ENCODE data around the gene CDH9. TPM values are rescaled to one million over a fixed set of nuclear protein-coding genes. Genes with fewer than 3 reads are reported as not detected.
A peak's percentile ranks its signal among the peaks of the same experiment; 100 is the strongest.

The CDH9 gene
- total and polyA plus RNA-seq, 4 donors, result not detected

GRCh38 chr5:27020973-27021372, 17.4 kb downstream of the CDH9 start:
- H3K27me3 ChIP-seq (ENCODE audit: control insufficient read depth in 3 of 3, insufficient read depth in 3 of 3, low read length in 2 of 3), result no peaks in the 10 kb centered on the region
- WGBS, 2 donors, result 27 to 33% methylated on average over 1 of the region's 1 CpG
- peaks cover 0 to 2% (median 0%) of the 10 kb centered on the region in 4 donors for H3K9me3 ChIP-seq (ENCODE audit: control insufficient read depth in 4 of 4, insufficient read depth in 3 of 4, low read length in 3 of 4)
- no peak overlapping the region for H3K27ac ChIP-seq (ENCODE audit: low read depth in 1 of 2, low read length in 1 of 2)
- no peaks in the 10 kb centered on the region for H3K36me3 ChIP-seq (ENCODE audit: control insufficient read depth in 4 of 4, insufficient read depth in 4 of 4, low read length in 4 of 4)
- DNase-seq (peak in 2 of 3 donors; percentile 81 to 83), ATAC-seq (ENCODE audit: insufficient read depth, low FRiP score) (no peak)
- H3K4me3 ChIP-seq, result no peak overlapping the region
- no peak overlapping the region for H3K9ac ChIP-seq (ENCODE audit: insufficient read depth in 1 of 2, low read length in 2 of 2)
- no peak for TF ChIP-seq CTCF (IDR thresholded peaks at IDR 0.05; ENCODE audit: control extremely low read depth, extremely low read depth)
- H3K4me1 ChIP-seq (ENCODE audit: control insufficient read depth in 5 of 5, insufficient read depth in 5 of 5, low read length in 5 of 5), result peaks cover 0 to 15% (median 0%) of the 10 kb centered on the region in 5 donors

GRCh38 chr5:27015758-27016157, 22.6 kb downstream of the CDH9 start:
- Histone ChIP-seq H3K36me3 (ENCODE audit: control insufficient read depth in 4 of 4, insufficient read depth in 4 of 4, low read length in 4 of 4) (no peaks in the 10 kb centered on the region), H3K9ac (ENCODE audit: insufficient read depth in 1 of 2, low read length in 2 of 2) (no peak overlapping the region), H3K27ac (ENCODE audit: low read depth in 1 of 2, low read length in 1 of 2) (no peak overlapping the region), H3K4me3 (no peak overlapping the region), H3K4me1 (ENCODE audit: control insufficient read depth in 5 of 5, insufficient read depth in 5 of 5, low read length in 5 of 5) (peaks cover 0 to 15% (median 0%) of the 10 kb centered on the region in 5 donors), H3K27me3 (ENCODE audit: control insufficient read depth in 3 of 3, insufficient read depth in 3 of 3, low read length in 2 of 3) (no peaks in the 10 kb centered on the region), H3K9me3 (ENCODE audit: control insufficient read depth in 4 of 4, insufficient read depth in 3 of 4, low read length in 3 of 4) (no peaks in the 10 kb centered on the region)
- ATAC-seq (ENCODE audit: insufficient read depth, low FRiP score) (no peak), DNase-seq (no peak)
- TF ChIP-seq CTCF (IDR thresholded peaks at IDR 0.05; ENCODE audit: control extremely low read depth, extremely low read depth), result no peak

GRCh38 chr5:27011274-27011673, 27.1 kb downstream of the CDH9 start:
- DNase-seq, result no peak
- Histone ChIP-seq H3K27me3 (ENCODE audit: control insufficient read depth in 3 of 3, insufficient read depth in 3 of 3, low read length in 2 of 3) (no peaks in the 10 kb centered on the region), H3K4me3 (no peak overlapping the region), H3K36me3 (ENCODE audit: control insufficient read depth in 4 of 4, insufficient read depth in 4 of 4, low read length in 4 of 4) (no peaks in the 10 kb centered on the region), H3K9me3 (ENCODE audit: control insufficient read depth in 4 of 4, insufficient read depth in 3 of 4, low read length in 3 of 4) (no peaks in the 10 kb centered on the region), H3K27ac (ENCODE audit: low read depth in 1 of 2, low read length in 1 of 2) (no peak overlapping the region), H3K9ac (ENCODE audit: insufficient read depth in 1 of 2, low read length in 2 of 2) (no peak overlapping the region), H3K4me1 (ENCODE audit: control insufficient read depth in 5 of 5, insufficient read depth in 5 of 5, low read length in 5 of 5) (peaks cover 0 to 4% (median 0%) of the 10 kb centered on the region in 5 donors)
- no peak for TF ChIP-seq CTCF (IDR thresholded peaks at IDR 0.05; ENCODE audit: control extremely low read depth, extremely low read depth)
- ATAC-seq (ENCODE audit: insufficient read depth, low FRiP score), result no peak
- 78 to 79% methylated on average over 4 of the region's 4 CpGs for WGBS, 2 donors

- Histone ChIP-seq H3K36me3 (ENCODE audit: control insufficient read depth in 4 of 4, insufficient read depth in 4 of 4, low read length in 4 of 4) (no peaks in the 10 kb centered on the region), H3K9me3 (ENCODE audit: control insufficient read depth in 4 of 4, insufficient read depth in 3 of 4, low read length in 3 of 4) (no peaks in the 10 kb centered on the region), H3K27ac (ENCODE audit: low read depth in 1 of 2, low read length in 1 of 2) (no peak overlapping the region), H3K4me1 (ENCODE audit: control insufficient read depth in 5 of 5, insufficient read depth in 5 of 5, low read length in 5 of 5) (peaks cover 0 to 4% (median 0%) of the 10 kb centered on the region in 5 donors), H3K9ac (ENCODE audit: insufficient read depth in 1 of 2, low read length in 2 of 2) (no peak overlapping the region), H3K4me3 (no peak overlapping the region), H3K27me3 (ENCODE audit: control insufficient read depth in 3 of 3, insufficient read depth in 3 of 3, low read length in 2 of 3) (no peaks in the 10 kb centered on the region)
- no peak for ATAC-seq (ENCODE audit: insufficient read depth, low FRiP score)
- WGBS, 2 donors, result 91% methylated on average over 1 of the region's 1 CpG
- TF ChIP-seq CTCF (IDR thresholded peaks at IDR 0.05; ENCODE audit: control extremely low read depth, extremely low read depth), result no peak
- DNase-seq, result no peak
Observed at GRCh38 chr5:27010646-27011045, 27.7 kb downstream of the CDH9 start.
